ENCODE measurements around the gene SLC27A1.

The SLC27A1 gene

DNA sequence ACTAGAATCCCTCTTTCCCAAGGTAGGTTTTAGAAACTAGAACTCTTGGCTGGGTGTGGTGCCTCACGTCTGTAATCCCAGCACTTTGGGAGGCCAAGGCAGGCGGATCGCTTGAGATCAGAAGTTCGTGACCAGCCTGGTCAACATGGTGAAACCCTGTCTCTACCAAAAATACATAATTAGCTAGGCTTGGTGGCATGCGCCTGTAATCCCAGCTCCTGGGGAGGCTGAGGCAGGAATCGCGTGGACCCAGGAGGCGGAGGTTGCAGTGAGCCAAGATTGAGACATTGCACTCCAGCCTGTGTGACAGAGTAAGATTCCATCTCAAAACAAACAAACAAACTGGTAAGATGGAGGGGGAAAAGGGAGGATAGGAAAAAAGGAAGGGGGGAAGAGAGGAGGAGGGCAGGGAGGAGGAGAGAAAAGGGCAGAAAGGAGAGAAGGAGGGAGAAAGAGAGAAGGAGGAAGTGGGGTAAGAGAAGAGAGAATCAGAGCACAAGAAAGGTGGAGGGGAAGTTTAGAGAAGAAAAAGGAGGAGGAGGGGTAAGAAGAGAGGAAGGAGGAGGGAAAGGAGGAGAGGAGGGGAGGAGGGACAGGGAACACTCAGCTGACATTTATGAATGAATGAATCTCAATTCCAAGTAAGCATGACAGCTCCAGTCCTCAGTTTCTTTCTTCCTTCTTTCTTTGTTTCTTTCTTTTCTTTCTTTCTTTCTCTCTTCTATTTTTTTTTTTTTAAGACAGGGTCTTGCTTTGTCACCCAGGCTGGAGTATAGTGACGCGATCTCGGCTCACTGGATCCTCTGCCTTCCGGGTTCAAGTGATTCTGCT, 2.6 kb upstream of the SLC27A1 start (continued):
- TF ChIP-seq, protein P1, sequence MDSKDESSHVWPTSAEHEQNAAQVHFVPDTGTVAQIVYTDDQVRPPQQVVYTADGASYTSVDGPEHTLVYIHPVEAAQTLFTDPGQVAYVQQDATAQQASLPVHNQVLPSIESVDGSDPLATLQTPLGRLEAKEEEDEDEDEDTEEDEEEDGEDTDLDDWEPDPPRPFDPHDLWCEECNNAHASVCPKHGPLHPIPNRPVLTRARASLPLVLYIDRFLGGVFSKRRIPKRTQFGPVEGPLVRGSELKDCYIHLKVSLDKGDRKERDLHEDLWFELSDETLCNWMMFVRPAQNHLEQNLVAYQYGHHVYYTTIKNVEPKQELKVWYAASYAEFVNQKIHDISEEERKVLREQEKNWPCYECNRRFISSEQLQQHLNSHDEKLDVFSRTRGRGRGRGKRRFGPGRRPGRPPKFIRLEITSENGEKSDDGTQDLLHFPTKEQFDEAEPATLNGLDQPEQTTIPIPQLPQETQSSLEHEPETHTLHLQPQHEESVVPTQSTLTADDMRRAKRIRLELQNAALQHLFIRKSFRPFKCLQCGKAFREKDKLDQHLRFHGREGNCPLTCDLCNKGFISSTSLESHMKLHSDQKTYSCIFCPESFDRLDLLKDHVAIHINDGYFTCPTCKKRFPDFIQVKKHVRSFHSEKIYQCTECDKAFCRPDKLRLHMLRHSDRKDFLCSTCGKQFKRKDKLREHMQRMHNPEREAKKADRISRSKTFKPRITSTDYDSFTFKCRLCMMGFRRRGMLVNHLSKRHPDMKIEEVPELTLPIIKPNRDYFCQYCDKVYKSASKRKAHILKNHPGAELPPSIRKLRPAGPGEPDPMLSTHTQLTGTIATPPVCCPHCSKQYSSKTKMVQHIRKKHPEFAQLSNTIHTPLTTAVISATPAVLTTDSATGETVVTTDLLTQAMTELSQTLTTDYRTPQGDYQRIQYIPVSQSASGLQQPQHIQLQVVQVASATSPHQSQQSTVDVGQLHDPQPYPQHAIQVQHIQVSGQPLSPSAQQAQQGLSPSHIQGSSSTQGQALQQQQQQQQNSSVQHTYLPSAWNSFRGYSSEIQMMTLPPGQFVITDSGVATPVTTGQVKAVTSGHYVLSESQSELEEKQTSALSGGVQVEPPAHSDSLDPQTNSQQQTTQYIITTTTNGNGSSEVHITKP (tag by site-specific recombination; IDR thresholded peaks at IDR 0.05), result no peak
- TF ChIP-seq ZNF623 (tag by site-specific recombination; IDR thresholded peaks at IDR 0.05) (no peak), ZNF140 (tag by site-specific recombination; IDR thresholded peaks at IDR 0.05) (no peak), OVOL3 (tag by site-specific recombination; IDR thresholded peaks at IDR 0.05) (no peak), SCRT2 (tag by site-specific recombination; IDR thresholded peaks at IDR 0.05) (no peak), YY2 (tag by site-specific recombination; IDR thresholded peaks at IDR 0.05) (no peak), HOXC10 (CRISPR knock-in tag; IDR thresholded peaks at IDR 0.05) (no peak), ZFP41 (tag by site-specific recombination; IDR thresholded peaks at IDR 0.05; ENCODE audit: borderline replicate concordance) (no peak), ZNF2 (tag by site-specific recombination; IDR thresholded peaks at IDR 0.05) (no peak), SP3 (tag by site-specific recombination; IDR thresholded peaks at IDR 0.05) (no peak), ZNF433 (tag by site-specific recombination; IDR thresholded peaks at IDR 0.05; ENCODE audit: low read depth) (no peak), MZF1 (tag by site-specific recombination; IDR thresholded peaks at IDR 0.05; ENCODE audit: borderline replicate concordance) (no peak), FEZF1 (tag by site-specific recombination; IDR thresholded peaks at IDR 0.05) (no peak), ZNF366 (tag by site-specific recombination; conservative IDR thresholded peaks at IDR 0.05) (peak; percentile 96), ZNF174 (tag by site-specific recombination; IDR thresholded peaks at IDR 0.05) (no peak), ZNF274 (IDR thresholded peaks at IDR 0.05; ENCODE audit: low read length) (no peak), ZNF274 (tag by site-specific recombination; IDR thresholded peaks at IDR 0.05; ENCODE audit: borderline replicate concordance) (no peak), ZNF747 (tag by site-specific recombination; IDR thresholded peaks at IDR 0.05) (no peak)
- TF ChIP-seq, protein P2, sequence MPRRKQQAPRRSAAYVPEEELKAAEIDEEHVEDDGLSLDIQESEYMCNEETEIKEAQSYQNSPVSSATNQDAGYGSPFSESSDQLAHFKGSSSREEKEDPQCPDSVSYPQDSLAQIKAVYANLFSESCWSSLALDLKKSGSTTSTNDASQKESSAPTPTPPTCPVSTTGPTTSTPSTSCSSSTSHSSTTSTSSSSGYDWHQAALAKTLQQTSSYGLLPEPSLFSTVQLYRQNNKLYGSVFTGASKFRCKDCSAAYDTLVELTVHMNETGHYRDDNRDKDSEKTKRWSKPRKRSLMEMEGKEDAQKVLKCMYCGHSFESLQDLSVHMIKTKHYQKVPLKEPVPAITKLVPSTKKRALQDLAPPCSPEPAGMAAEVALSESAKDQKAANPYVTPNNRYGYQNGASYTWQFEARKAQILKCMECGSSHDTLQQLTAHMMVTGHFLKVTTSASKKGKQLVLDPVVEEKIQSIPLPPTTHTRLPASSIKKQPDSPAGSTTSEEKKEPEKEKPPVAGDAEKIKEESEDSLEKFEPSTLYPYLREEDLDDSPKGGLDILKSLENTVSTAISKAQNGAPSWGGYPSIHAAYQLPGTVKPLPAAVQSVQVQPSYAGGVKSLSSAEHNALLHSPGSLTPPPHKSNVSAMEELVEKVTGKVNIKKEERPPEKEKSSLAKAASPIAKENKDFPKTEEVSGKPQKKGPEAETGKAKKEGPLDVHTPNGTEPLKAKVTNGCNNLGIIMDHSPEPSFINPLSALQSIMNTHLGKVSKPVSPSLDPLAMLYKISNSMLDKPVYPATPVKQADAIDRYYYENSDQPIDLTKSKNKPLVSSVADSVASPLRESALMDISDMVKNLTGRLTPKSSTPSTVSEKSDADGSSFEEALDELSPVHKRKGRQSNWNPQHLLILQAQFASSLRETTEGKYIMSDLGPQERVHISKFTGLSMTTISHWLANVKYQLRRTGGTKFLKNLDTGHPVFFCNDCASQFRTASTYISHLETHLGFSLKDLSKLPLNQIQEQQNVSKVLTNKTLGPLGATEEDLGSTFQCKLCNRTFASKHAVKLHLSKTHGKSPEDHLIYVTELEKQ (tag by site-specific recombination; IDR thresholded peaks at IDR 0.05; ENCODE audit: borderline replicate concordance), result no peak
- TF ChIP-seq, protein P3, sequence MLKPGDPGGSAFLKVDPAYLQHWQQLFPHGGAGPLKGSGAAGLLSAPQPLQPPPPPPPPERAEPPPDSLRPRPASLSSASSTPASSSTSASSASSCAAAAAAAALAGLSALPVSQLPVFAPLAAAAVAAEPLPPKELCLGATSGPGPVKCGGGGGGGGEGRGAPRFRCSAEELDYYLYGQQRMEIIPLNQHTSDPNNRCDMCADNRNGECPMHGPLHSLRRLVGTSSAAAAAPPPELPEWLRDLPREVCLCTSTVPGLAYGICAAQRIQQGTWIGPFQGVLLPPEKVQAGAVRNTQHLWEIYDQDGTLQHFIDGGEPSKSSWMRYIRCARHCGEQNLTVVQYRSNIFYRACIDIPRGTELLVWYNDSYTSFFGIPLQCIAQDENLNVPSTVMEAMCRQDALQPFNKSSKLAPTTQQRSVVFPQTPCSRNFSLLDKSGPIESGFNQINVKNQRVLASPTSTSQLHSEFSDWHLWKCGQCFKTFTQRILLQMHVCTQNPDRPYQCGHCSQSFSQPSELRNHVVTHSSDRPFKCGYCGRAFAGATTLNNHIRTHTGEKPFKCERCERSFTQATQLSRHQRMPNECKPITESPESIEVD (tag by site-specific recombination; IDR thresholded peaks at IDR 0.05), result no peak
- TF ChIP-seq, protein P4, sequence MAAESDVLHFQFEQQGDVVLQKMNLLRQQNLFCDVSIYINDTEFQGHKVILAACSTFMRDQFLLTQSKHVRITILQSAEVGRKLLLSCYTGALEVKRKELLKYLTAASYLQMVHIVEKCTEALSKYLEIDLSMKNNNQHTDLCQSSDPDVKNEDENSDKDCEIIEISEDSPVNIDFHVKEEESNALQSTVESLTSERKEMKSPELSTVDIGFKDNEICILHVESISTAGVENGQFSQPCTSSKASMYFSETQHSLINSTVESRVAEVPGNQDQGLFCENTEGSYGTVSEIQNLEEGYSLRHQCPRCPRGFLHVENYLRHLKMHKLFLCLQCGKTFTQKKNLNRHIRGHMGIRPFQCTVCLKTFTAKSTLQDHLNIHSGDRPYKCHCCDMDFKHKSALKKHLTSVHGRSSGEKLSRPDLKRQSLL (tag by site-specific recombination; IDR thresholded peaks at IDR 0.05), result no peak
